ENCODE data around the gene P2RX7. TPM values are rescaled to one million over a fixed set of nuclear protein-coding genes. Genes with fewer than 3 reads are reported as not detected.

Gene P2RX7
- total RNA-seq, 2 experiments from 2014 or later: 5.0 to 6.6 TPM

DNA sequence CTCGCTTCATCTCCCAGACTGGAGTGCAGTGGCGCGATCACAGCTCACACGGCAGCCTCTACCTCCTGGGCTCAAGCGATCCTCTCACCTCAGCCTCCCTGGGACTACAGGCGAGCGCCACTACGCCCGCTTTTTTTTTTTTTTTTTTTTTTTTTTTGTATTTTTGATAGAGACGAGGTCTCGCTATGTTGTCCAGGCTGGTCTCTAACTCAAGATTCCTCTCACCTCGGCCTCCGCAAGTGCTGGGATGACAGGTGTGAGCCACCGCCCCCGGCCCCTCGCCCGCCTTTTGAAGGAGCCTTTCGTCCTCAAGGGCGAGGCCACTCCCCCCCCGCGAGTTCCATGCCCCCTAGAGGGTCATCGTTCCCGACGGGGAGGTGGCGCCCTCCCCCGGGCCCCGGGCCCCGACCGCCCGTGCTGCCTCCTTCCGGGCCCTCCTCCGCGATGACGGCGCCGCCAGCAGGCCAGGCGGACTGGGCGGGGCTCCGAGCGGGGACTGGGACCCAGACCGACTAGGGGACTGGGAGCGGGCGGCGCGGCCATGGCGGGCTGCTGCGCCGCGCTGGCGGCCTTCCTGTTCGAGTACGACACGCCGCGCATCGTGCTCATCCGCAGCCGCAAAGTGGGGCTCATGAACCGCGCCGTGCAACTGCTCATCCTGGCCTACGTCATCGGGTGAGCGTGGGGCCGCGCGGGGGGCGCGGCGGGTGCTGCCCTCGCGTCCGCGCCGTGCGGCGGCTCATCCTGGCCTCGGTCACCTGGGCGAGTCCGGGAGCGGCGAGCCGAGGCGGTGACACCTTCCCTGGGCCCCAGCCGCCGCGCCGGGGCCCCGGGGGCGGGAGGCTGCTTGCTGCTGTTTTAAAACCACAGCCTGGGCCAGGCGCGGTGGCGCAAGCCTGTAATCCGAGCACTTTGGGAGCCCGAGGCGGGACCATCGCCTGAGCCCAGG, 77.2 kb downstream of the P2RX7 start, which contains the start of gene P2RX4:
Gene P2RX4, plus strand, starts transcription at position 506 of the 949 bp plus-strand sequence. Its CDS starts 36 bp downstream, at position 542.
- peak; percentile 93 for DNase-seq
- POLR2A ChIA-PET: no interaction called here
- intact Hi-C loops (cut with DNase I, micrococcal nuclease): loop anchor here (1.0 to 5.0 kb wide), 7 partner anchors 81 to 523 kb away; partner anchors contain the start of genes C12orf43 (in 1 of the 2), CAMKK2 (in 1 of the 2), MLEC (in 1 of the 2) and OASL (in 1 of the 2)
- Mint-ChIP-seq H3K27me3 (no peaks in the 10 kb centered on the region), H3K27ac (peak within 1 kb of the TSS; percentile 89), H3K4me3 (peak within 1 kb of the TSS; percentile 79), H3K36me3 (ENCODE audit: low read depth) (peaks cover 11% of the 10 kb centered on the region), H3K4me1 (peaks cover 31% of the 10 kb centered on the region), H3K9me3 (ENCODE audit: low read depth) (no peaks in the 10 kb centered on the region)
- peak; percentile 79 for ATAC-seq
- CTCF ChIA-PET: interaction anchor here (0.7 kb wide), 1 partner anchor 21 kb away, joined by 3 read pairs; no protein-coding TSS in a partner anchor

DNA sequence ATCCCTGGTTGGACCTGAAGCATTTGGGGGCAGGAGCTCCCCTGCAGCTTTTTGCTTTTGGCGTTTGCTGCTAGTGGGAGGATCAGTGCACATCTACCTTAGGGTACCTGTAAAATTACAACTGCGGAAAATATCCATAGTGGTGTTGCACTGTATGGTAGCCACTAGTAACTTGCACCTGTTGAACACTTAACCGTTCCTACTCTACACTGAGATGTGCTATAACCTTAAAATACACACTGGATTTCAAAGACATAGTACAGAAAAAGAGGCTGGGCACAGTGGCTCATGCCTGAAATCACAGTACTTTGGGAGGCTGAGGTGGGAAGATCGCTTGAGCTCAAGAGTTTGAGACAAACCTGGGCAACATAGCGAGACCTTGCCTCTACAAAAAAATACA, 80.2 kb downstream of the P2RX7 start:
- DNase-seq (no peak), ATAC-seq (no peak)
- peaks cover 42% of the 10 kb centered on the region for H3K4me1 Mint-ChIP-seq
- peaks cover 11% of the 10 kb centered on the region for H3K36me3 Mint-ChIP-seq (ENCODE audit: low read depth)
- intact Hi-C loops (cut with DNase I, micrococcal nuclease): loop anchor here (5.0 kb wide), 4 partner anchors 86 to 526 kb away; partner anchors contain the start of genes C12orf43 (in 1 of the 2), MLEC (in 1 of the 2) and OASL (in 1 of the 2)
- no peaks in the 10 kb centered on the region for H3K9me3 Mint-ChIP-seq (ENCODE audit: low read depth)
- ChIA-PET CTCF (interaction anchor here (1.3 kb wide), 1 partner anchor 11 kb away, joined by 3 read pairs; no protein-coding TSS in a partner anchor), POLR2A (interaction anchor here (0.7 kb wide), 1 partner anchor 1897 kb away, joined by 7 read pairs; no protein-coding TSS in a partner anchor)
- H3K4me3 Mint-ChIP-seq: no peak overlapping the region
- H3K27me3 Mint-ChIP-seq: no peaks in the 10 kb centered on the region
- H3K27ac Mint-ChIP-seq: peak overlapping the region; percentile 51

DNA sequence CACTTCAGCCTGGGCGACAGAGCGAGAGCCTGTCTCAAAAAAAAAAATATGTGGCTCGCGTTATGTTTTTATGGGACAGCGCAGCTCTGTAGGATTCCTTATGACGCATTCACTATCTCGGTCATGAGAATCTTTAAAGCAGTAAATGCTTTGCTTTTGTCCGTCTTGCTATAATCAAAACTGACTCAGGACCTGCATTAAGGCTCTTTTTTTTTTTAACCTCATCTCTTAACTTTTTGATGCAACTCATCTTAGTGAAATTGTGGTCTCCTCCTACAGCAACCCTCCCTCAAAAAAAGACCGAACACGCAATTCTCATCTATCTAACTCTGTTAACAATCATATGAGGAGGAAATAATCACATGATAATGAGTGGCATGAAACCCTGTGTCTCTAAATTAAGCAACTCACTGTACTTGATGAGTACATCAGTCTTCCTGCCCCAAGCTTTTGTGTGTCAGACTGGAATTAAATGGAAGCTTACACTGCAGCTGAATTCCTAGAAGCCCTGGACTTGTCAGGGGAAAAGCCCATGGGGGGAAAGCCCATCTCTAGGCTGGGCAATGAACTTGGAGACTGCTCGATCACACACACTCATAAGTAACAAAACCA, 81.6 kb downstream of the P2RX7 start:
- Mint-ChIP-seq H3K27me3 (no peaks in the 10 kb centered on the region), H3K9me3 (ENCODE audit: low read depth) (no peaks in the 10 kb centered on the region), H3K27ac (peak overlapping the region; percentile 69), H3K4me3 (peak overlapping the region; percentile 11), H3K36me3 (ENCODE audit: low read depth) (peaks cover 21% of the 10 kb centered on the region), H3K4me1 (peaks cover 42% of the 10 kb centered on the region)
- ChIA-PET POLR2A (interaction anchor here (0.6 to 0.7 kb wide), 2 partner anchors 85 to 154 kb away, joined by 3 read pairs; no protein-coding TSS in a partner anchor), CTCF (interaction anchor here (0.6 to 1.3 kb wide), 3 partner anchors 10 to 250 kb away, joined by 3 to 7 read pairs (median 3); no protein-coding TSS in a partner anchor)
- ATAC-seq: peak; percentile 53
- peak; percentile 54 for DNase-seq
- intact Hi-C loops (cut with DNase I, micrococcal nuclease): loop anchor here (2.0 to 5.0 kb wide), 5 partner anchors 87 to 527 kb away; partner anchors contain the start of genes OASL (in 2 of the 2), C12orf43 (in 1 of the 2) and MLEC (in 1 of the 2)

DNA sequence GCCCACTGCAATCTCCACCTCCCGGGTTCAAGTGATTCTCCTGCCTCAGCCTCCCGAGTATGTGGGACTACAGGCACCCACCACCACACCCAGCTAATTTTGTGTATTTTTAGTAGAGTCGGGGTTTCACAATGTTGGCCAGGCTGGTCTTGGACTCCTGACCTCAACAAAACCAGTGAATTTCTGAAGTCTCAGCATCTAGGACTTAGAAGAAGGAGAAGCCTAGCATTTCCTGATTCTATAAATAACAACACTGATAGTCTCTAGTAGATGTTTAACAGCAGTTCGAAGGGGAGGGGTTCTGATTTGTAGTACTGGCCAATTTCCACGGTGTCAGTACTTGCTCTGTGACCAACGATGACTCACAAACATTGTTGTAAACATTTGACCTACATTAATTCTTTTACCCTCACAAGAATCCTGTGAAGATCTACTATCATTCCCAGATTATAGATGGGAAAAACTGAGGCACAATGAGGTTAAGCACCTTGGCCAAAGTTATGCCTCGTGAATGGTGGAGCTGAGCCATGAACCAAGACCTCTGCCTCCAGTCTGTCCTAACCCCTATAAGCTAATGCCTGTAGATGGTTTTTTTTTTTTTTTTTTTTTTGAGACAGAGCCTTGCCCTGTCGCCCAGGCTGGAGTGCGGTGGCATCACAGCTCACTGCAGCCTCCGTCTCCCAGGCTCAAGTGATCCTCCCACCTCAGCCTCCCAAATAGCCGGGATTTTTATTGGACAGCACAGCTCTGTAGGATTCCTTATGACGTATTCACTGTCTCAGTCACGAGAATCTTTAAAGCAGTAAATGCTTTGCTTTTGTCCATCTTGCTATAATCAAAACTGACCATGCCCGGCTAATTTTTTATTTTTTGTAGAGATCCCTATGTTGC, 82.4 kb downstream of the P2RX7 start:
- intact Hi-C loops (cut with DNase I, micrococcal nuclease): loop anchor here (2.0 to 5.0 kb wide), 5 partner anchors 88 to 528 kb away; partner anchors contain the start of genes OASL (in 2 of the 2), C12orf43 (in 1 of the 2) and MLEC (in 1 of the 2)
- H3K4me1 Mint-ChIP-seq: peaks cover 39% of the 10 kb centered on the region
- no peaks in the 10 kb centered on the region for H3K27me3 Mint-ChIP-seq
- H3K27ac Mint-ChIP-seq: peak overlapping the region; percentile 79
- ChIA-PET POLR2A (interaction anchor here (1.2 kb wide), 1 partner anchor 33 kb away, joined by 3 read pairs; no protein-coding TSS in a partner anchor), CTCF (interaction anchor here (1.6 kb wide), 1 partner anchor 9 kb away, joined by 4 read pairs; no protein-coding TSS in a partner anchor)
- H3K36me3 Mint-ChIP-seq (ENCODE audit: low read depth): peaks cover 21% of the 10 kb centered on the region
- ATAC-seq (peak; percentile 20), DNase-seq (no peak)
- H3K4me3 Mint-ChIP-seq: peak overlapping the region; percentile 11
- no peaks in the 10 kb centered on the region for H3K9me3 Mint-ChIP-seq (ENCODE audit: low read depth)

DNA sequence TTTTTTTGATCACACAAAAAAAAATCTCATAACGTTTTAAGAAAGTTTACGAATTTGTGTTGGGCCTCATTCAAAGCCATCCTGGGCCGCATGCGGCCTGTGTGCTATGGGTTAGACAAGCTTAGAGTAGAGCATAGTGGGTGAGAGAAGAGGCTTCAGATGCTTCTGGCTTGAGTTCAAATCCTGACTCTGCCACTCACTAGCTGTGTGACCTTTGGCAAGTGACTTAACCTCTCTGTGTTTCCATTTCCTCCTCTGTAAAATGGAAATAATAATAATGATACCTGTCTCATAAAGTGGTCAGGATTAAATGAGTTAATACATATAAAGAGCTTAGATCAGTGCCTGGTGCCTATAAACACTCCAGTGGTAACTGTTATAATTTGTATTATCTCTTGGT, 83.4 kb downstream of the P2RX7 start:
- H3K4me3 Mint-ChIP-seq: no peak overlapping the region
- DNase-seq: no peak
- intact Hi-C loops (cut with DNase I, micrococcal nuclease): no loop called here
- peaks cover 22% of the 10 kb centered on the region for H3K36me3 Mint-ChIP-seq (ENCODE audit: low read depth)
- ChIA-PET CTCF (interaction anchor here (1.6 to 2.8 kb wide), 2 partner anchors 8 to 14 kb away, joined by 4 to 9 read pairs; no protein-coding TSS in a partner anchor), POLR2A (interaction anchor here (0.6 to 1.2 kb wide), 2 partner anchors 34 to 156 kb away, joined by 3 to 5 read pairs; no protein-coding TSS in a partner anchor)
- H3K9me3 Mint-ChIP-seq (ENCODE audit: low read depth): no peaks in the 10 kb centered on the region
- no peaks in the 10 kb centered on the region for H3K27me3 Mint-ChIP-seq
- H3K27ac Mint-ChIP-seq: peak overlapping the region; percentile 79
- ATAC-seq: no peak
- peaks cover 36% of the 10 kb centered on the region for H3K4me1 Mint-ChIP-seq

DNA sequence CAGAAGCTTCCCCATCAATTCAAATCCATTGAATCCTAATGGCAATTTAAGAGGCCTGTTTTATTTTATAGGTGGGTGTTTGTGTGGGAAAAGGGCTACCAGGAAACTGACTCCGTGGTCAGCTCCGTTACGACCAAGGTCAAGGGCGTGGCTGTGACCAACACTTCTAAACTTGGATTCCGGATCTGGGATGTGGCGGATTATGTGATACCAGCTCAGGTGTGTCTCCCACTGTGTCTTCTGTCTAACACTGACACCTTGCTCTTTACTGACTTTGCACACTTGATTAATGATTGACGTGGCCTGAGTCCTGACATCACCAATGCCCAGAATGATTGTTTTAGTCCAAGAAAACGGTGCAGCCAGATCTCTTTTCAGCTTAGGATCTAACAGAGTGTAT, 84.4 kb downstream of the P2RX7 start:
- intact Hi-C loops (cut with DNase I, micrococcal nuclease): no loop called here
- no peak overlapping the region for H3K4me3 Mint-ChIP-seq
- peaks cover 26% of the 10 kb centered on the region for H3K36me3 Mint-ChIP-seq (ENCODE audit: low read depth)
- CTCF ChIA-PET: interaction anchor here (0.6 to 2.8 kb wide), 2 partner anchors 13 to 19 kb away, joined by 3 to 9 read pairs; no protein-coding TSS in a partner anchor
- H3K4me1 Mint-ChIP-seq: peaks cover 29% of the 10 kb centered on the region
- DNase-seq (no peak), ATAC-seq (no peak)
- H3K27me3 Mint-ChIP-seq: no peaks in the 10 kb centered on the region
- POLR2A ChIA-PET: interaction anchor here (0.6 kb wide), 1 partner anchor 103 kb away, joined by 6 read pairs; no protein-coding TSS in a partner anchor
- no peaks in the 10 kb centered on the region for H3K9me3 Mint-ChIP-seq (ENCODE audit: low read depth)
- no peak overlapping the region for H3K27ac Mint-ChIP-seq

DNA sequence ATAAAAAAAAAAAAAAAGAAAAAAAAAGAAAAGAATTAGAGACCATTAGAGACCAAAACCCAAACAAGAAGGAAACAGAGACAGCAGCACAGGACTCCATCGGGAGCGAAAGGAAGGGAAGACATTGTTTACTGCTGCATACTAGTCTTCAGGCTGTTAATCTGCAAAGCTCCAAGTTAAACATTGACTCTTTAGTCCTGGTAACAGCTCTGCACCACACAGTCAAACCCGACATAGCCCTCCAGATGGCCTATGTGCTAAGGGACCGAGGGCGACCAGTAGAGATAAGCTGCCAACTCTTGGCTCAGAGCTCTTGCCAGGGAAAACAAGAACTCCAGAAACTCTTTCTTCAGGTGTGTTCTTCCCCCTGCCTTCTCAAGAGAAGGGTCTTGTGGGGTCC, 85.1 kb downstream of the P2RX7 start:
- POLR2A ChIA-PET: no interaction called here
- peaks cover 29% of the 10 kb centered on the region for H3K4me1 Mint-ChIP-seq
- CTCF ChIA-PET: interaction anchor here (2.8 kb wide), 1 partner anchor 13 kb away, joined by 9 read pairs; no protein-coding TSS in a partner anchor

DNA sequence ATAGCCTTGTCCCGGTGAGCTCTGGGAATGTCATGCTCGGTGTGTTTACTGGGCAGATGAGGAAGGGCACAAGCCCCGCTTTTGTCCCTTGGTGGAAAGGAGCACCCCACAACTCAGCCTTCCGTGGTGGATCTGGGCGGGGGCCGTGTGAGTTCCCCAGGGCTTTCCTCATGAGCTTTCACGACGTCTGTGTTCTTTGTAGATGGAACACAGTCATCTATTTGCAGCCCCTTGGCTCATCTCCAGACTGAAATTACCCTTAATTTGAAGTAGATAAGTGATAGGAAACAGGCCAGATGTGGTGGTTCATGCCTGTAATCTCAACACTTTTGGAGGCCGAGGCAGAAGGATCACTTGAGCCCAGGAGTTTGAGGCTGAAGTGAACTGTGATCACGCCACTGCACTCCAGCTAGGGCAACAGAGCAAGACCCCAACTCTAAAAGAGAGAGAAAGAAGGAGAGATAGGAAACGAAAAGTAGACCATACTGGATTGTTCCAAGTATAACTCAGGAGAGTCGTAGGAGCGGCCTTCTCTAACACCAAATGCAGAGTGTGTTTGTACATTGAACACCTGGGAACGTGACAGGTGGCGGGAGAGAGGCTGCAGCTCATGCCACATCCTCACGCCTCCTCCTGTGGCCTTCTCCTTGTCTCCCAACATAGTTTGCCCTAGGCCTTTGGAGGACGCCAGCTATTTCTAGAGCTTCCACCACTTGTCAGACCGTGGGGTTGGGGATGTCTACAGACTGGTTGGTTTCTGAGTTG, 86.1 kb downstream of the P2RX7 start:
- H3K27ac Mint-ChIP-seq: no peak overlapping the region
- POLR2A ChIA-PET: interaction anchor here (0.7 kb wide), 1 partner anchor 268 kb away, joined by 4 read pairs; no protein-coding TSS in a partner anchor
- intact Hi-C loops (cut with DNase I, micrococcal nuclease): no loop called here

More for the DNA sequence above, 85.1 kb downstream of the P2RX7 start:
- ATAC-seq (no peak), DNase-seq (no peak)
- intact Hi-C loops (cut with DNase I, micrococcal nuclease): no loop called here
- Mint-ChIP-seq H3K27me3 (no peaks in the 10 kb centered on the region), H3K4me3 (no peak overlapping the region), H3K27ac (no peak overlapping the region), H3K9me3 (ENCODE audit: low read depth) (no peaks in the 10 kb centered on the region), H3K36me3 (ENCODE audit: low read depth) (peaks cover 30% of the 10 kb centered on the region)

DNA sequence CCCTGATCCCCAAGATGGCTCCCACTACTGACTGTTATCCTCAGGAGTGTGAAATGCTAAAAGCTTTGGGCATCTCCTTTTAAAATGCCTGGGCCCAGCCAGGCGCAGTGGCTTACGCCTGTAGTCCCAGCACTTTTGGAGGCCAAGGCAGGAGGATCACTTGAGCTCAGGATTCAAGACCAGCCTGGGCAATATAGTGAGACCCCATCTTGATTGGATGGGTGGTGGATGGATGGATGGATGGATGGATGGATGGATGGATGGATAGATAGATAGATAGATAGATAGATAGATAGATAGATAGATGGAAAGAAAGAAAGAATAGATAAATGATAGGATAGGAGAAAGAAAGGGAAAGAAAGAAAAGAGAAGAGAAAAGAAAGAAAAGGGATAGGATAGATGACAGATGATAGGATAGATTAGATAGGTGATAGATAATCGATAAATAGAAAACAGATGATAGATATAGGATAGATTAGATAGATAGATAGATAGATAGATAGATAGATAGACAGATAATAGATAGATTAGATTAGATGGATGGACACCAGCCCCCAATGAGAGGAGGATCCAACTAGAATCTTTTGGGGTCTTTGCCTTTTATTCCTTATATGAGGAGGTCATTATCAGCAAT, 86.8 kb downstream of the P2RX7 start:
- no peaks in the 10 kb centered on the region for H3K27me3 Mint-ChIP-seq
- POLR2A ChIA-PET: interaction anchor here (0.7 kb wide), 1 partner anchor 268 kb away, joined by 4 read pairs; no protein-coding TSS in a partner anchor
- H3K4me3 Mint-ChIP-seq: no peak overlapping the region
- CTCF ChIA-PET: interaction anchor here (0.6 to 1.0 kb wide), 2 partner anchors 10 to 50 kb away, joined by 3 to 4 read pairs; no protein-coding TSS in a partner anchor
- ATAC-seq: no peak
- intact Hi-C loops (cut with DNase I, micrococcal nuclease): no loop called here
- H3K27ac Mint-ChIP-seq: no peak overlapping the region
- H3K4me1 Mint-ChIP-seq: peaks cover 36% of the 10 kb centered on the region
- DNase-seq: no peak
- H3K36me3 Mint-ChIP-seq (ENCODE audit: low read depth): peaks cover 32% of the 10 kb centered on the region
- no peaks in the 10 kb centered on the region for H3K9me3 Mint-ChIP-seq (ENCODE audit: low read depth)

More for the DNA sequence above, 86.1 kb downstream of the P2RX7 start:
- Mint-ChIP-seq H3K4me3 (no peak overlapping the region), H3K27me3 (no peaks in the 10 kb centered on the region), H3K9me3 (ENCODE audit: low read depth) (no peaks in the 10 kb centered on the region), H3K36me3 (ENCODE audit: low read depth) (peaks cover 35% of the 10 kb centered on the region), H3K4me1 (peaks cover 34% of the 10 kb centered on the region)
- CTCF ChIA-PET: interaction anchor here (0.6 to 2.8 kb wide), 3 partner anchors 11 to 50 kb away, joined by 3 to 9 read pairs (median 4); no protein-coding TSS in a partner anchor
- no peak for ATAC-seq
- DNase-seq: no peak

Measured in activated CD4-positive, alpha-beta T cell treated with anti-CD3 and anti-CD28 coated beads for 36 hours (primary cell).